ENCODE results near the gene VN1R2. TPM values are rescaled to one million over a fixed set of nuclear protein-coding genes. Genes with fewer than 3 reads are reported as not detected.
"Not testable (repeated sequence)": the region's sequence is repeated elsewhere in the genome, so short reads cannot be mapped to it uniquely, and the experiment has no call there.

Gene VN1R2
- total RNA-seq, 2 donors from 2014 or later = not detected

DNA sequence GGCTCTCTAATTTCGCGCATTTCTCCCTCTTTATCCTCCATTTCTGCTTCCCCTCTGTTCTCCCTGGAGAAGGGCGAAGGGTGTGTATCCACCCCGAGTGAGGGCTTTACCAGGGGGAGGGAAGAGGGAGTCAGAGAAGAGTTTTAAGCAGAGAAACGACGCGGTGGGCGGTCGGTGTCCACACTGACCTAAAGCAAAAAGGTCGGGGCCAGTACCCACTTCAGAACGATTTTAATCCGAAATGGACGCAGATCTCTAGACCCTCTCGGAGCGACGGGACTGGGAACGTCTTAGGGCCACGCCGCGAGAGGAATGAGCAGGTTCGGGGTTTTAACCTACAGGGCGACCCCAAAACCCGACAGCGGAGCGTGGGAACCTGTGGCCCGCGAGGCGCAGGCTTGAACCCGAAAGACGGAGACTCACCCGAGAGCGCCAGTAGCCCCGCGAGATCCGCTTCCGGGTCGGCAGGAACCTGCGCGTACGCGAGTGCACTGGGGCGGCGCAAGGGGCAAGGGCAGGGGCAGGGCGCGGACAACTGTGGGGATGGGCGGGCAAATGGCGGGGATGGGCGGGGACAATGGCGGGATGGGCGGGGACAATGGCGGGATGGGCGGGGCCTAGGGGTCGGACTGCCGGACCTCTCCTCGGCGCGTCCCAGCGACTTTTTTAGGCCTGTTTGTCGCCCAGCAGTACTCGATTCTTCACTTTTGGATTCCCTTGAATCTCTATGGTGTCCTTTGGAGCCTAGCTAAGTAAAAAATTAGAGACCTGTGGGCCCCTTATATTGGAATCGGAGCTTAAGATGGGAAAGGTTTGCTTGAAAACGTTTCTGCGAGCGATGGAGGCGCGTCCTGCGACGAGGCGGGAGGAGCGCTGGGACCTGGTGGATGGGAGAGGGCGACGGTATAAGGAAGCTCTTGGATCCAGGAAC lies 3.4 kb upstream of the VN1R2 start, which contains the start of gene ZNF677:
Gene ZNF677 (minus strand): TSS at position 463 of the 931 bp plus-strand sequence. CDS start 3,323 bp downstream, outside the sequence.
- peak within 1 kb of the TSS; percentile 70 for H3K9ac ChIP-seq (ENCODE audit: extremely low read depth, low read length, poor library complexity, severe bottlenecking)
- TF ChIP-seq, protein P1, sequence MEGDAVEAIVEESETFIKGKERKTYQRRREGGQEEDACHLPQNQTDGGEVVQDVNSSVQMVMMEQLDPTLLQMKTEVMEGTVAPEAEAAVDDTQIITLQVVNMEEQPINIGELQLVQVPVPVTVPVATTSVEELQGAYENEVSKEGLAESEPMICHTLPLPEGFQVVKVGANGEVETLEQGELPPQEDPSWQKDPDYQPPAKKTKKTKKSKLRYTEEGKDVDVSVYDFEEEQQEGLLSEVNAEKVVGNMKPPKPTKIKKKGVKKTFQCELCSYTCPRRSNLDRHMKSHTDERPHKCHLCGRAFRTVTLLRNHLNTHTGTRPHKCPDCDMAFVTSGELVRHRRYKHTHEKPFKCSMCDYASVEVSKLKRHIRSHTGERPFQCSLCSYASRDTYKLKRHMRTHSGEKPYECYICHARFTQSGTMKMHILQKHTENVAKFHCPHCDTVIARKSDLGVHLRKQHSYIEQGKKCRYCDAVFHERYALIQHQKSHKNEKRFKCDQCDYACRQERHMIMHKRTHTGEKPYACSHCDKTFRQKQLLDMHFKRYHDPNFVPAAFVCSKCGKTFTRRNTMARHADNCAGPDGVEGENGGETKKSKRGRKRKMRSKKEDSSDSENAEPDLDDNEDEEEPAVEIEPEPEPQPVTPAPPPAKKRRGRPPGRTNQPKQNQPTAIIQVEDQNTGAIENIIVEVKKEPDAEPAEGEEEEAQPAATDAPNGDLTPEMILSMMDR (conservative IDR thresholded peaks at IDR 0.05) = no peak
- H3K36me3 ChIP-seq (ENCODE audit: control insufficient read depth, insufficient read depth, low read length) = peaks cover 35% of the 10 kb centered on the region
- H3K4me1 Mint-ChIP-seq = peaks cover 5% of the 10 kb centered on the region
- peaks cover 68% of the 10 kb centered on the region for H3K9me3 Mint-ChIP-seq
- no peaks in the 10 kb centered on the region for H3K4me1 ChIP-seq (ENCODE audit: control insufficient read depth, insufficient read depth, low read length)
- H3K4me3 Mint-ChIP-seq = peak within 1 kb of the TSS; percentile 98
- 16 to 28% methylated on average over 47 to 72 of the region's 72 CpGs for WGBS, 2 experiments (ENCODE audit: insufficient coverage in 1 of 2, insufficient read length in 1 of 2)
- H3K36me3 Mint-ChIP-seq (ENCODE audit: low read depth) = peaks cover 41% of the 10 kb centered on the region
- DNase-seq = peak; percentile 96
- peak within 1 kb of the TSS; percentile 96 for H3K27ac Mint-ChIP-seq
- peak within 1 kb of the TSS; percentile 90 for H3K4me3 ChIP-seq (ENCODE audit: low read length)
- no peaks in the 10 kb centered on the region for H3K27me3 Mint-ChIP-seq (ENCODE audit: insufficient read depth)
- H3K27ac ChIP-seq (ENCODE audit: low read depth, low read length) = no peak within 1 kb of the TSS
- no peaks in the 10 kb centered on the region for H3K27me3 ChIP-seq (ENCODE audit: control insufficient read depth, insufficient read depth, low read length, poor library complexity, severe bottlenecking)
- H3K9me3 ChIP-seq (ENCODE audit: control insufficient read depth, low read length) = peaks cover 54% of the 10 kb centered on the region

DNA sequence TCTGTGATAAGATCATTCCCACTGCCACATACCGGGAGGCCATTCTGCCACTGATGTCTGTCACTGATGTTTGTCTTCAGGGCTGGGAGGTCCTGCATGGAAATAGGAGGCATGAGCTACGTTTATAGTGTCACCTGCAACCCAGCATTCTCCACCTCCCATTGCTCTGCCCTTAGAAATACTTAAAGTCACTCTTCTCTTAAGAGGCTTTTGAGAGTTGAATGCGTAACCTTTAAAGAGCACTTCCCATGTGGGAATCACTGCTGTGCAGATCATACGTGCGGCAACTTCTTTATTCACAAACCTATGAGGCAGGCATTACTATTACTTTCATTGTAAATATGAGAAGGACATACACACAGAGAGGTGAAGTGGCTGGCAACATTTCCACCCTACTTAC lies 9.5 kb downstream of the VN1R2 start, which contains the start of gene VN1R4:
Gene VN1R4 (minus strand): TSS at position 101 of the 400 bp plus-strand sequence. CDS start 58 bp downstream, at position 43.
- not testable (repeated sequence) for H3K4me3 Mint-ChIP-seq; H3K4me3 ChIP-seq (ENCODE audit: low read length); H3K27ac ChIP-seq (ENCODE audit: low read depth, low read length); H3K36me3 ChIP-seq (ENCODE audit: control insufficient read depth, insufficient read depth, low read length); H3K4me1 Mint-ChIP-seq; H3K4me1 ChIP-seq (ENCODE audit: control insufficient read depth, insufficient read depth, low read length); H3K27me3 Mint-ChIP-seq (ENCODE audit: insufficient read depth); H3K36me3 Mint-ChIP-seq (ENCODE audit: low read depth); DNase-seq; H3K27ac Mint-ChIP-seq; H3K27me3 ChIP-seq (ENCODE audit: control insufficient read depth, insufficient read depth, low read length, poor library complexity, severe bottlenecking); H3K9ac ChIP-seq (ENCODE audit: extremely low read depth, low read length, poor library complexity, severe bottlenecking)
- WGBS, 2 experiments (ENCODE audit: insufficient coverage in 1 of 2, insufficient read length in 1 of 2) = 100% methylated on average over 3 of the region's 5 CpGs; no CpG with 5 or more reads in 1 of the 2 experiments
- peaks cover 41% of the 10 kb centered on the region for H3K9me3 ChIP-seq (ENCODE audit: control insufficient read depth, low read length)
- peaks cover 41% of the 10 kb centered on the region for H3K9me3 Mint-ChIP-seq

DNA sequence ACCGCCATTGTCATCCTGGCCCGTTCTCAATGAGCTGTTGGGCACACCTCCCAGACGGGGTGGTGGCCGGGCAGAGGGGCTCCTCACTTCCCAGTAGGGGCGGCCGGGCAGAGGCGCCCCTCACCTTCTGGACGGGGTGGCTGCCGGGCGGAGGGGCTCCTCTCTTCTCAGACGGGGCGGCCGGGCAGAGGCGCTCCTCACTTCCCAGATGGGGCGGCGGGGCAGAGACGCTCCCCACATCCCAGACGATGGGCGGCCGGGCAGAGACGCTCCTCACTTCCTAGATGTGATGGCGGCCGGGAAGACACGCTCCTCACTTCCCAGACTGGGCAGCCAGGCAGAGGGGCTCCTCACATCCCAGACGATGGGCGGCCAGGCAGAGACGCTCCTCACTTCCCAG lies 11.8 kb downstream of the VN1R2 start:
- H3K9me3 ChIP-seq (ENCODE audit: control insufficient read depth, low read length) = peaks cover 26% of the 10 kb centered on the region
- DNase-seq; H3K27me3 ChIP-seq (ENCODE audit: control insufficient read depth, insufficient read depth, low read length, poor library complexity, severe bottlenecking); H3K9ac ChIP-seq (ENCODE audit: extremely low read depth, low read length, poor library complexity, severe bottlenecking); H3K4me1 Mint-ChIP-seq; H3K36me3 Mint-ChIP-seq (ENCODE audit: low read depth); H3K36me3 ChIP-seq (ENCODE audit: control insufficient read depth, insufficient read depth, low read length); H3K4me1 ChIP-seq (ENCODE audit: control insufficient read depth, insufficient read depth, low read length); H3K4me3 ChIP-seq (ENCODE audit: low read length); H3K27ac ChIP-seq (ENCODE audit: low read depth, low read length); H3K27ac Mint-ChIP-seq; H3K4me3 Mint-ChIP-seq: not testable (repeated sequence)
- 90 to 95% methylated on average over 8 to 24 of the region's 27 CpGs for WGBS, 2 experiments (ENCODE audit: insufficient coverage in 1 of 2, insufficient read length in 1 of 2)
- Mint-ChIP-seq H3K27me3 (ENCODE audit: insufficient read depth) (peaks cover 18% of the 10 kb centered on the region), H3K9me3 (peaks cover 39% of the 10 kb centered on the region)

DNA sequence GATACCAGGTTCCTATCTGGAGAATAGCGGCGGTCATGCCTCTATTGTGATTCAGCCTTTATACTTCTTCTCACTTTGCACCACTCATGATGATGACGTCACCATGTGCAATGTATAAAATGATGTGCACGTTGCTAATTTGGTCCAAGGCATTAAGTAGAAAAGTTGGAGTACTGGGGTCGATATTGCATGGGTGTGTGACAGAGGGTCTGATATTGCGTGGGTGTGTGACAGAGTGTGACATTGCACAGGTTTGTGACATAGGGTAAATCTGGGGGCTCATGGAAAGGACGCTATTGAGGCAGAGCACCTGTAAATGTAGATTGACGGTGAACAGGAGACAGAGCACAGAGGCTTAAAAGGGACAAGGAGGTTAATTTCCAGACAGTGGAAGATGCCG lies 14.0 kb downstream of the VN1R2 start:
- WGBS, 2 experiments (ENCODE audit: insufficient coverage in 1 of 2, insufficient read length in 1 of 2) = 72 to 84% methylated on average over 5 to 9 of the region's 9 CpGs
- peaks cover 32% of the 10 kb centered on the region for H3K9me3 Mint-ChIP-seq

More for the DNA sequence above, 14.0 kb downstream of the VN1R2 start:
- TF ChIP-seq, protein P1 (conservative IDR thresholded peaks at IDR 0.05) = no peak
- no peaks in the 10 kb centered on the region for H3K36me3 Mint-ChIP-seq (ENCODE audit: low read depth)
- H3K27ac Mint-ChIP-seq = no peak overlapping the region
- Histone ChIP-seq H3K36me3 (ENCODE audit: control insufficient read depth, insufficient read depth, low read length) (no peaks in the 10 kb centered on the region), H3K4me1 (ENCODE audit: control insufficient read depth, insufficient read depth, low read length) (no peaks in the 10 kb centered on the region), H3K4me3 (ENCODE audit: low read length) (no peak overlapping the region), H3K9me3 (ENCODE audit: control insufficient read depth, low read length) (peaks cover 17% of the 10 kb centered on the region), H3K27ac (ENCODE audit: low read depth, low read length) (no peak overlapping the region), H3K27me3 (ENCODE audit: control insufficient read depth, insufficient read depth, low read length, poor library complexity, severe bottlenecking) (no peaks in the 10 kb centered on the region), H3K9ac (ENCODE audit: extremely low read depth, low read length, poor library complexity, severe bottlenecking) (no peak overlapping the region)
- H3K27me3 Mint-ChIP-seq (ENCODE audit: insufficient read depth) = peaks cover 20% of the 10 kb centered on the region
- no peaks in the 10 kb centered on the region for H3K4me1 Mint-ChIP-seq
- no peak overlapping the region for H3K4me3 Mint-ChIP-seq
- DNase-seq = no peak

All from endodermal cell (in vitro differentiated cells).